Muscle layer of colon (tissue), 2 donors: ENCODE results near the gene PRR16.
"Not testable (repeated sequence)": the region's sequence is repeated elsewhere in the genome, so short reads cannot be mapped to it uniquely, and the experiment has no call there.

ENCODE experiments used
- H3K27ac ChIP-seq: one replicate; pipeline ENCODE4 v1.7.0; 2013; ENCODE audit warnings: low read depth, mild to moderate bottlenecking, low read length, moderate library complexity
- H3K27me3 ChIP-seq, 2 donors: one replicate each; pipeline ENCODE4 v1.7.0; 2013; ENCODE audit warnings: low read length in 2 of 2, mild to moderate bottlenecking in 2 of 2; ENCODE audit not compliant: insufficient read depth in 2 of 2, control insufficient read depth in 1 of 2
- H3K36me3 ChIP-seq: one replicate; pipeline ENCODE4 v1.7.0; 2013; ENCODE audit warnings: mild to moderate bottlenecking, low read length; ENCODE audit not compliant: insufficient read depth
- H3K4me1 ChIP-seq: one replicate; pipeline ENCODE4 v1.7.0; 2013; ENCODE audit warnings: mild to moderate bottlenecking, low read length; ENCODE audit not compliant: insufficient read depth
- H3K4me3 ChIP-seq, 2 donors: one replicate each; pipeline ENCODE4 v1.7.0; 2013; ENCODE audit warnings: low read length in 2 of 2, low read depth in 1 of 2, mild to moderate bottlenecking in 1 of 2, moderate library complexity in 1 of 2
- H3K9ac ChIP-seq: one replicate; pipeline ENCODE4 v1.7.0; 2013; ENCODE audit warnings: low read length
- H3K9me3 ChIP-seq: one replicate; pipeline ENCODE4 v1.7.0; 2013; ENCODE audit warnings: mild to moderate bottlenecking, low read length
- donor health status: abdominal sarcoma.
- donor health status: Adenocarcinoma of cecum.

PRR16 gene

DNA sequence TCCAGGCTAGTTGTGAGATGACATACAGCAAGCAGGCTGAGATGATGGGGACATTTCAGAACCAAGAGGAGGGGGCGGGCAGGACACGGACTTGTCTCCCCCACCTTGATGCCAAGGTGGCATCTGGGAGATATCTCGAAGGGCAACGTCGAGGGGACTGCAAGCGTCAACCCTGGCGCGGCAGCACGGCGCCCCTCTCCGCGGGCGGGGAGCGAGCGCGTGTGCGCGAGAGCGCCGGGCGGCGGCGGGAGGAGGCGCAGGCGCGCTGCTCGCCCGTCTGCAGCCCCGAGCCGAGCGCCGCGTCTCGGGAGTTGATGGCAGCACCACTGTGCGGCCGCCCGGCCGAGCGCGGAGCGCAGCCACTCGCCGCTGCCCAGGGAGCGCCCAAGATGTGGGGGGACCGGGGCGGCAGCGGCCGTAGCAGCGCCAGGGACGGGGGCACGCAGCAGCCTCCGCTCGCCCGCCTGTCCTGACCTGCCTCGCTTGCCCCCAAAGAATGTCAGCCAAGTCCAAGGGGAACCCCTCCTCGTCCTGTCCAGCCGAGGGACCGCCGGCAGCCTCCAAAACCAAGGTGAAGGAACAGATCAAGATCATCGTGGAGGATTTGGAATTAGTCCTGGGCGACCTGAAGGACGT, at the start of gene PRR16:
PRR16 (plus strand) TSS at position 310 of the 636 bp plus-strand sequence.
- H3K9me3 ChIP-seq, result no peaks in the 10 kb centered on the region
- H3K27ac ChIP-seq, result no peak within 1 kb of the TSS
- H3K36me3 ChIP-seq, result no peaks in the 10 kb centered on the region
- peak within 1 kb of the TSS; percentile 42 to 64 for H3K4me3 ChIP-seq
- peak within 1 kb of the TSS; percentile 20 for H3K9ac ChIP-seq
- peaks cover 16% of the 10 kb centered on the region in 2 donors for H3K27me3 ChIP-seq
- peaks cover 7% of the 10 kb centered on the region for H3K4me1 ChIP-seq

DNA sequence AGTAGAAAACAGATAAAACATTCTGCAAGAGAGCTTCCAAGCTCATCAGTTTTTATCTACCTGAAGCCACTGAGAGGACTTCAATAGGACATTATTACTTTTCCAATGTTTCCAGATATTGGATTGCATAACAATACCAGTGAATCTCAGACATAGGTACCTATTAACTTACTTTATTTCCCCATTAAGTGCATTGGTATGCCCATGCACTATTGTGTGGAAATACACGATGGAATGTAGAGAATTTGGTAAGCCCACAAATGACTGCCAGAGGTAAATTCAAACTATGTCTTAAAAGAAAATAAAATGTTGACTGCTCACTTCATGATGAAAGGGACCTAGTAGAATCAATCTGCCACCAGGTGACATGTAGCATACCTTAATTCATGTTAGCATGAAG, 48.1 kb upstream of the PRR16 start:
- no peak overlapping the region for H3K27ac ChIP-seq
- H3K36me3 ChIP-seq, result no peaks in the 10 kb centered on the region
- H3K9ac ChIP-seq, result no peak overlapping the region
- no peaks in the 10 kb centered on the region for H3K9me3 ChIP-seq
- no peaks in the 10 kb centered on the region for H3K27me3 ChIP-seq
- no peaks in the 10 kb centered on the region for H3K4me1 ChIP-seq
- H3K4me3 ChIP-seq, result no peak overlapping the region

DNA sequence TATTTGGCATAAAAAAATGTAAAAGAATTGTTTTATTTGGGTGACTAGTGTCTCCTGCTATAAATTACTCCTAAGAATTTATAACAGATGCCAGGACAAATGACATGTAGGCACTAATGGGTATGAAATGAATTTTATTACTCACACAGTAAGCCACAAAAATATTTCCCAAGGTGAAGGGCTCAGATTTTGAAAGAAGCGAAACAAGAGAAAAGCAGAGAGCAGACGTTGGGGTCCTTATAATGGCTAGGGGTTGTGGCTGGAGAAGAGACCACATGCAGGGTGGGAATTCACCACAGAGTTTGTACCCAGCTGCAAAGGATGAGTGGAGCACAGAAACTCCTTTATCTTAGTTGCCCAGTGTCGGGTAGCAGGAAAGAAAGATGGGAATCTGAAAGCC, 45.0 kb upstream of the PRR16 start:
- H3K9me3 ChIP-seq, result no peaks in the 10 kb centered on the region
- no peaks in the 10 kb centered on the region for H3K36me3 ChIP-seq
- no peak overlapping the region for H3K9ac ChIP-seq
- H3K4me1 ChIP-seq, result no peaks in the 10 kb centered on the region
- no peak overlapping the region for H3K4me3 ChIP-seq
- no peak overlapping the region for H3K27ac ChIP-seq
- H3K27me3 ChIP-seq, result no peaks in the 10 kb centered on the region

DNA sequence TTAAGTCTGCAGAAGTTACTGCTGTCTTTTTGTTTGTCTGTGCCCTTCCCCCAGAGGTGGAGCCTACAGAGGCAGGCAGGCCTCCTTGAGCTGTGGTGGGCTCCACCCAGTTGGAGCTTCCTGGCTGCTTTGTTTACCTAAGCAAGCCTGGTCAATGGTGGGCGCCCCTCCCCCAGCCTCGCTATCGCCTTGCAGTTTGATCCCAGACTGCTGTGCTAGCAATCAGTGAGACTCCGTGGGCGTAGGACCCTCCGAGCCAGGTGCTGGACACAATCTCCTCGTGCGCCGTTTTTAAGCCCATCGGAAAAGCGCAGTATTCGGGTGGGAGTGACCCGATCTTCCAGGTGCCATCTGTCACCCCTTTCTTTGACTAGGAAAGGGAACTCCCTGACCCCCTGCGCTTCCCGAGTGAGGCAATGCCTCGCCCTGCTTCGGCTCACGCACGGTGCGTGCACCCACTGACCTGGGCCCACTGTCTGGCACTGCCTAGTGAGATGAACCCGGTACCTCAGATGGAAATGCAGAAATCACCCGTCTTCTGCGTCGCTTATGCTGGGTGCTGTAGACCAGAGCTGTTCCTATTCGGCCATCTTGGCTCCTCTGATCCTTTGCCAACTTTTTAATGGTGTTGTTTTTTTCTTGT, 37.3 kb upstream of the PRR16 start:
- not testable (repeated sequence) for H3K27ac ChIP-seq, H3K36me3 ChIP-seq, H3K9ac ChIP-seq, H3K27me3 ChIP-seq, H3K4me1 ChIP-seq, H3K9me3 ChIP-seq, H3K4me3 ChIP-seq

DNA sequence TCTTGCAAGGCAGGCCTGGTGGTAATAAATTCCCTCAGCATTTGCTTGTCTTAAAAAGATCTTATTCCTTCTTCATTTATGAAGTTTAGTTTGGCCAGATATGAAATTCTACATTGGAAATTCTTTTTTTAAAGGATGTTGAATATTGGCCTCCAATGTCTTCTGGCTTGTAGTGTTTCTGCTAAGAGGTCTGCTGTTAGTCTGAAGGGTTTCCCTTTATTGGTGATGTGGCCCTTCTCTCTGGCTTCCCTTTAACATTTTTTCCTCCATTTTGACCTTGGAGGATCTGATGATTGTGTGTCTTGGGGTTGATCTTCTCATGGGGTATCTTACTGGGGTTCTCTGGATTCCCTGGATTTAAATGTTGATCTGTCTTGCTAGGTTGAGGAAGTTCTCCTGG, 33.5 kb upstream of the PRR16 start:
- Histone ChIP-seq H3K9ac (no peak overlapping the region), H3K4me3 (no peak overlapping the region), H3K9me3 (no peaks in the 10 kb centered on the region), H3K4me1 (no peaks in the 10 kb centered on the region), H3K27me3 (no peaks in the 10 kb centered on the region), H3K27ac (no peak overlapping the region), H3K36me3 (no peaks in the 10 kb centered on the region)

DNA sequence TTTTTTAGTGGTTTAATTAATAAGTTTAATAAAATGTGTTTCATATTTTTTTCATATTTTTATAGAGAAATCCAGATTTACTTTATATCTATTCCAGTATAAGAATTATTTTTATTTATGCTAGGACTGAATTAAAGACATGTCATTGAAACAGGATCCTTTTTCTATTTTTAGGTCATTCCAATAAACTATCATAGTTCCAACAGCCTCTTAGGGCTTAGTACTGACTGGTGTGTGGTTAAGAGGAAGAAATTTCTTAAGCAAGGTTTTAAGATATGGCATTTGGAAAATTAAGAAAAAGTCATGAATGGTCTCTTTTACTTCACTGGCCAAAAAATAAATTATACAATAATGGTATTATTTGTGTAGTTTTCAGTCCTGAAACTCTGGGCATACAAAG, 31.2 kb upstream of the PRR16 start:
- Histone ChIP-seq H3K4me3 (no peak overlapping the region), H3K9me3 (no peaks in the 10 kb centered on the region), H3K27me3 (no peaks in the 10 kb centered on the region), H3K4me1 (no peaks in the 10 kb centered on the region), H3K9ac (no peak overlapping the region), H3K36me3 (no peaks in the 10 kb centered on the region), H3K27ac (no peak overlapping the region)

DNA sequence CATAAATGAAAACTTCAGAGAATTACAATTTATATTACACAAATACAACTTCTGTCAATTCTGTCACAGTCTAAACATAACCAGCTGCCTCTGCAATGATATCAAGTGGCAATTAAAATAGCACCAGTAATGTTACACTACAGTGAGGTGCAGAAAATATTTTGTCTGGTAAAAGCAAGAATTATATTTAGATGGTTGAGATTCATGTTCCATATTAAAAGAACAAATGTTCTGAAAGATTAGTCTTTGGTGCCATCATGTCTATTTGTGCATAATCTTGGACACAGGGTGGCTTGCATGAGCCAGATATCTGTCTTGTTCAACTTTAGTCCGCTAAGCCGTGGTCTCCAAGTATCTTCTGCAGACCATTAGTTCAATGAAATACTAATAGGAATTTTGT, 29.0 kb upstream of the PRR16 start:
- Histone ChIP-seq H3K36me3 (no peaks in the 10 kb centered on the region), H3K27ac (no peak overlapping the region), H3K9ac (no peak overlapping the region), H3K9me3 (no peaks in the 10 kb centered on the region), H3K27me3 (no peaks in the 10 kb centered on the region), H3K4me1 (no peaks in the 10 kb centered on the region), H3K4me3 (no peak overlapping the region)

DNA sequence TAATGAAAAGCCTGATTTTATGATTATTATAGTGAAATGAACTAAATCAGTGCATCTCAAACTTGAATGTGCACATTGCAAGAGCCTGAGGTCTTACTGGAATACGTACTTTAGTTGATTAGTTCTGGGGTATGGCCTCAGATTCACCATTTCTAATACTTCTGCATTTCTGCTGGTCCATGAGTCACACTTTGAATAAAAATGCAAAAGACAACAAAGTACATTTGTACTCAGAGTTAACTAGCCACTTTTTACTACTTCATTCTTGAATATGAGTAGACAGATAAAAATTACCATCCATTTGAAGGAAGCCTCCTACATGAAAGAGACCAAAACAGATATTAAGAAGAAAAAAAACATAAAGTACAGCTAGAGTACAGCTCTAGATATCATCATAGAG, 27.1 kb upstream of the PRR16 start:
- no peaks in the 10 kb centered on the region for H3K9me3 ChIP-seq
- H3K4me1 ChIP-seq, result no peaks in the 10 kb centered on the region
- H3K36me3 ChIP-seq, result no peaks in the 10 kb centered on the region
- H3K27ac ChIP-seq, result no peak overlapping the region
- H3K27me3 ChIP-seq, result no peaks in the 10 kb centered on the region
- no peak overlapping the region for H3K4me3 ChIP-seq
- no peak overlapping the region for H3K9ac ChIP-seq

DNA sequence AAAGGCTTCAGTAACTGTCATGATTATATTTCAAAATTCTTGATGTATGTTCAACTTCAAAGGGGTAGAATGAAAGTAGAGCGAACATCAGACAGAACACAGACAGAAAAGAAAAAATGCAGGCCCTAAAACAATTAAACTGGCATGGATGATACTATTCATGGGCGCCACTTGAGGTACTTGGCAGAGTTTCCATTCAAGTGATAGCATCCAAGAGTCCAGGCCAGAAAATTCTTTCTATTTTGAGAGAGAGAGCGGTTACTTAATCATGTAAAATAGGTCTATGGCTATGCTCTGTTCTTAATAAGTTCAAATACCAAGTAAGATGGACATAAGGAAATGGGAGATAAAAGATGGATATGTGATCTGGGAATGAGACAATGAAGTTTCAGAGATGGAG, 21.4 kb upstream of the PRR16 start:
- Histone ChIP-seq H3K27me3 (no peaks in the 10 kb centered on the region), H3K4me1 (peaks cover 4% of the 10 kb centered on the region), H3K9me3 (no peaks in the 10 kb centered on the region), H3K36me3 (no peaks in the 10 kb centered on the region), H3K27ac (no peak overlapping the region), H3K4me3 (no peak overlapping the region), H3K9ac (no peak overlapping the region)

DNA sequence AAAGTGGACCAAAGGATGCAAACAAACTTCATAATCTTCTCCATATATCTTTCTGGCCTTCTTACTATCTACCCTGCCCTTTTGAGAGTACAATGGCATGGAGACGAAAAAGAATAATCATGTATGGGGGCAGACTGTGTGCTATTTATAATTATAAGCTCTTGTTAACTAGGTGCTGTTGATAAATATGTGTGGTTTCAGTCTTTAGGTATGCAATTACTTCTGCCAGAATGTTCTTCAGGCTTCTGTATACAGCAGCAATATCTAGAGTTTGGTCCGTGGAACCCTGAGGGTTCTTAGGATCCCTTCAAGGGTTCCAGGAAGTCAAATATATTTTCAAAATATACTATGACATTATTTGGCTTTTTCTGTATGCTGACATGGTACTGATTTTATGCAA, 20.5 kb upstream of the PRR16 start:
- Histone ChIP-seq H3K27me3 (no peaks in the 10 kb centered on the region), H3K27ac (no peak overlapping the region), H3K9ac (no peak overlapping the region), H3K36me3 (no peaks in the 10 kb centered on the region), H3K9me3 (no peaks in the 10 kb centered on the region), H3K4me1 (peaks cover 4% of the 10 kb centered on the region), H3K4me3 (no peak overlapping the region)

DNA sequence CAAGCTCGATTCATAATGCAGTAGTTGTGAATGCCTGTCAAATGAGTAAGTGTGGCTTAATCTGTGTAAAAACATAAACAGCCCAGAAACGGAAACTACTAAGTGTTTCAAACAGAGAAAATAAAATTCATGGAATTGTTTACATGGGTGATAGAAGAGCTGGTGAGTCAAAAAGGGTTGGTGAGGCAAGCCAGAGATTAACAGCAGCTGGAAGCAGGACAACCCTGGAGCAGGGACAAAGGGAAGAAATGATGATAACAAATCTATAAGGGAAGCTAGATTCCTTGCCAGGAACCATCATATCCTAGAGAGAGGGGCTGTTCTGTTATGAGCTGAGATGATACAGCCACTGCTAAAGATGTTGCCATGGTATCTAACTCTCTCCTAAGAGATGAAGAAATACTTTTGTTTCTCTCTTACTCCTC, 18.0 kb upstream of the PRR16 start:
- Histone ChIP-seq H3K9me3 (no peaks in the 10 kb centered on the region), H3K4me3 (no peak overlapping the region), H3K9ac (no peak overlapping the region), H3K27ac (no peak overlapping the region), H3K36me3 (no peaks in the 10 kb centered on the region), H3K27me3 (no peaks in the 10 kb centered on the region), H3K4me1 (peaks cover 4% of the 10 kb centered on the region)

DNA sequence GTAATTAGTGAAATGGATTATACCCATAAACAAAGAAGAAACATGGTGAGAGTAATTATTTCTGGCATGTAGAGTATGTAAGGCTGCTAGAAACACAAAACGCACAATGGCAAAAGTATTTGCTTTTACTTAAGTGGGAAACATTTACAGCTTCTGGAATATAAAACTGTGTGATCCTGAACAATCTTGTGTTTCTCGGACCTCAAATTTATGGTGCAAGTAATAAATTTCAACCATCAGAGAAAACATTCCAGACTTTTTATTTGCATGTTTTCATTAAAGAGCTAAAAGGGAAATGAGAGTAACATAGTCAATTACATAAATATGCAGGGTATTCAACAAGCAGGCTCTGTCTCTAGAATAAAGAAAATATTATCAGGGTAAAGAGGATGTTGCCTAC, 17.2 kb upstream of the PRR16 start:
- Histone ChIP-seq H3K4me3 (no peak overlapping the region), H3K27me3 (no peaks in the 10 kb centered on the region)

More for the DNA sequence above, 17.2 kb upstream of the PRR16 start:
- Histone ChIP-seq H3K27ac (no peak overlapping the region), H3K36me3 (no peaks in the 10 kb centered on the region), H3K9me3 (no peaks in the 10 kb centered on the region), H3K4me1 (peaks cover 4% of the 10 kb centered on the region), H3K9ac (no peak overlapping the region)
